GM12878 (cell line): ENCODE results near the gene AKR1C1. TPM values are rescaled to one million over a fixed set of nuclear protein-coding genes. Genes with fewer than 3 reads are reported as not detected.
"Not testable (repeated sequence)": the region's sequence is repeated elsewhere in the genome, so short reads cannot be mapped to it uniquely, and the experiment has no call there.

ENCODE experiments used
- ATAC-seq: fragments of 200-7000 bp; cut with Tn5 transposase; 3 replicates; pipeline ENCODE4 v1.9.1; 2020; ENCODE audit warnings: mild to moderate bottlenecking, moderate library complexity
- BruUV-seq: library from RNA; stranded (reverse); fragments of 400-500 nt; replicated peaks from 2 replicates; lab custom pipeline; 2021; lab: Mats Ljungman, UMichigan
- CTCF ChIA-PET: fragments of 300-600 bp; sonication (Branson Sonifier 250); formaldehyde crosslinking; extraction: SDS; loops from one replicate; lab custom pipeline; 2021; ENCODE audit warnings: inconsistent platforms; lab: Yijun Ruan, JAX
- POLR2A ChIA-PET: fragments of 350-600 bp; formaldehyde crosslinking; extraction: SDS; loops from one replicate; lab custom pipeline; 2021; ENCODE audit warnings: inconsistent platforms; lab: Charles Lee
- RAD21 ChIA-PET: fragments of 300-600 bp; sonication (Branson Sonifier 250); formaldehyde crosslinking; loops from one replicate; lab custom pipeline; 2023; ENCODE audit warnings: antibody characterized with exemption; ENCODE audit not compliant: unreplicated experiment; lab: Charles Lee
- SMC1A ChIA-PET: fragments of 300-600 bp; sonication (Branson Sonifier 250); formaldehyde crosslinking; loops from one replicate; lab custom pipeline; 2023; ENCODE audit not compliant: unreplicated experiment, uncharacterized antibody; lab: Charles Lee
- DNase-seq: peaks from one replicate; pipeline ENCODE4 v3.0.0-alpha.2; 2011; ENCODE audit warnings: low read depth, low spot score
- FAIRE-seq: peaks from 3 replicates; lab custom pipeline; 2011; peaks lifted over from hg19 to GRCh38; lab: Jason Lieb, UNC
- H2AFZ ChIP-seq: 2 replicates; pipeline ENCODE4 v1.6.0; 2011; ENCODE audit warnings: low read depth, low read length, control low read depth; ENCODE audit not compliant: control insufficient read depth
- H3K27ac ChIP-seq: 2 replicates; pipeline ENCODE4 v1.5.1; 2011; ENCODE audit warnings: control low read depth; ENCODE audit not compliant: control insufficient read depth, insufficient read depth
- H3K27me3 ChIP-seq, 2 experiments: replicated peaks in 1 of 2; 2 replicates each; pipeline versions ENCODE4 v1.6.0 to v1.6.1; 2011; ENCODE audit warnings: low read length in 1 of 2; ENCODE audit not compliant: control insufficient read depth in 2 of 2, insufficient read depth in 2 of 2
- H3K36me3 ChIP-seq, 2 experiments: 2 replicates each; pipeline ENCODE4 v1.5.1; 2011; ENCODE audit warnings: low read length in 1 of 2; ENCODE audit not compliant: control insufficient read depth in 2 of 2, insufficient read depth in 2 of 2
- H3K4me1 ChIP-seq: 2 replicates; pipeline ENCODE4 v1.6.1; 2011; ENCODE audit warnings: mild to moderate bottlenecking, low read length, moderate library complexity, mixed read lengths; ENCODE audit not compliant: control insufficient read depth, insufficient read depth
- H3K4me2 ChIP-seq: 2 replicates; pipeline ENCODE4 v1.6.0; 2011; ENCODE audit warnings: control low read depth; ENCODE audit not compliant: control insufficient read depth, insufficient read depth
- H3K4me3 ChIP-seq: fragments of 200-600 bp; sonication (generic); 2 replicates; pipeline ENCODE4 v1.5.1; 2016
- H3K79me2 ChIP-seq: 2 replicates; pipeline ENCODE4 v1.6.0; 2011; ENCODE audit warnings: low read length; ENCODE audit not compliant: control insufficient read depth, insufficient read depth
- H3K9ac ChIP-seq: 2 replicates; pipeline ENCODE4 v1.8.0; 2011; ENCODE audit warnings: low read length, control low read depth, mixed read lengths; ENCODE audit not compliant: control insufficient read depth, insufficient read depth
- H3K9me3 ChIP-seq: replicated peaks from 3 replicates; pipeline ENCODE4 v1.5.1; 2011; ENCODE audit warnings: mild to moderate bottlenecking, low read length; ENCODE audit not compliant: control insufficient read depth, insufficient read depth
- H4K20me1 ChIP-seq: 2 replicates; pipeline ENCODE4 v1.6.0; 2011; ENCODE audit not compliant: control insufficient read depth, insufficient read depth
- REST ChIP-seq: IDR thresholded peaks from 2 replicates; pipeline ENCODE4 v1.6.1; 2012; ENCODE audit warnings: mild to moderate bottlenecking, low read depth, low read length
- SKIL ChIP-seq: fragments of 450-650 bp; IDR thresholded peaks from 2 replicates; pipeline ENCODE4 v1.6.1; 2017; ENCODE audit warnings: mild to moderate bottlenecking, low read depth, inconsistent platforms; ENCODE audit not compliant: poor library complexity, severe bottlenecking
- SRF ChIP-seq, 2 experiments: IDR thresholded peaks; 2 replicates each; pipeline ENCODE4 v1.6.1; 2011; ENCODE audit warnings: low read depth in 2 of 2, low read length in 2 of 2, mild to moderate bottlenecking in 1 of 2, moderate library complexity in 1 of 2
- ZBTB4 ChIP-seq: fragments of 450-650 bp; formaldehyde crosslinking; IDR thresholded peaks from 2 replicates; pipeline ENCODE4 v1.4.0; 2022; ENCODE audit warnings: mild to moderate bottlenecking, moderate library complexity
- WGBS: methylation state at CpG from one replicate; pipeline ENCODE4 v1.1.6; 2016; ENCODE audit warnings: low lambda C conversion rate; ENCODE audit not compliant: insufficient replicate concordance, insufficient coverage; ENCODE audit errors: missing lambda C conversion rate; 5-methylcytosine and 5-hydroxymethylcytosine counted together
- in situ Hi-C: fragments of 300-500 bp; cut with MboI; formaldehyde crosslinking; loops from 9 replicates; pipeline ENCODE4 v1.14.3; 2018; ENCODE audit warnings: mixed read lengths
- intact Hi-C: fragments of 100-400 bp; cut with micrococcal nuclease; formaldehyde crosslinking; loops from one replicate; pipeline ENCODE4 v1.14.2; 2022; ENCODE audit not compliant: unreplicated experiment
- polyA plus RNA-seq, 11 experiments: library from polyadenylated mRNA; depleted of rRNA in 4 of 11; unstranded in 6 of 11; stranded (reverse) in 5 of 11; fragments of >200 nt; fragmentation: Nextera tagmentation in 4 of 11; fragmentation: Illumina TruSeq in 1 of 11; extraction: Ambion mirVana in 4 of 11; extraction: Trizol in 1 of 11; gene quantifications; 1 replicate in 1 of 11; 2 replicates in 10 of 11; pipeline versions ENCODE4 v1.2.1 to v1.2.3, GENCODE V29; 2011 to 2016; ENCODE audit warnings: inconsistent platforms in 2 of 11, missing spikeins in 2 of 11, low read depth in 1 of 11
- total RNA-seq, 4 experiments: library from RNA; depleted of rRNA in 3 of 4; stranded (reverse); fragments of >200 nt in 3 of 4; fragmentation: Illumina TruSeq in 1 of 4; extraction: Trizol in 1 of 4; gene quantifications; 2 replicates each; pipeline versions ENCODE4 v1.2.1 to v1.2.3, GENCODE V29; 2013 to 2021

AKR1C1 gene
- total and polyA plus RNA-seq, 10 of the 15 experiments (the other 5 are each of a cell fraction or from before 2014, with no cell fraction given), result 0.05 to 1.2 (median 0.35) TPM; not detected in 6

- no peak for TF ChIP-seq ZBTB4
- no peak for TF ChIP-seq SRF (IDR thresholded peaks at IDR 0.05; ENCODE audit: low read depth in 2 of 2, low read length in 2 of 2)
- TF ChIP-seq REST, result no peak
- no peak for TF ChIP-seq SKIL
These were observed 67.8 kb downstream of the AKR1C1 start (continued) for GRCh38 chr10:5030989-5031388.

- H3K27ac ChIP-seq, H2AFZ ChIP-seq, H3K27me3 ChIP-seq, H3K79me2 ChIP-seq, H3K9ac ChIP-seq, BruUV-seq, intact Hi-C loops, CTCF ChIA-PET, FAIRE-seq, H3K36me3 ChIP-seq, H3K4me2 ChIP-seq, ATAC-seq, H3K4me1 ChIP-seq, H3K4me3 ChIP-seq, H4K20me1 ChIP-seq, DNase-seq, RAD21 ChIA-PET, H3K9me3 ChIP-seq, in situ Hi-C loops, POLR2A ChIA-PET: not testable (repeated sequence)
- WGBS, result 55% methylated on average over 4 of the region's 4 CpGs
- SMC1A ChIA-PET, result interaction anchor here (0.6 kb wide), 1 partner anchor 100 kb away, joined by 3 read pairs; no protein-coding TSS in a partner anchor
These were observed 68.4 kb downstream of the AKR1C1 start for GRCh38 chr10:5031588-5031987.

- H3K36me3 ChIP-seq, H2AFZ ChIP-seq, H3K27me3 ChIP-seq, H3K9ac ChIP-seq, POLR2A ChIA-PET, H3K27ac ChIP-seq, in situ Hi-C loops, FAIRE-seq, H3K4me3 ChIP-seq, DNase-seq, H3K4me2 ChIP-seq, CTCF ChIA-PET, H3K4me1 ChIP-seq, ATAC-seq, H3K9me3 ChIP-seq, intact Hi-C loops, SMC1A ChIA-PET, H4K20me1 ChIP-seq, RAD21 ChIA-PET, H3K79me2 ChIP-seq, BruUV-seq: not testable (repeated sequence)
- 63% methylated on average over 22 of the region's 22 CpGs for WGBS
These were observed 69.2 kb downstream of the AKR1C1 start for GRCh38 chr10:5032444-5032843.
